ENCODE results near the gene FRMD7.
"Not testable (repeated sequence)": the region's sequence is repeated elsewhere in the genome, so short reads cannot be mapped to it uniquely, and the experiment has no call there.

The FRMD7 gene

GRCh38 chrX:132092439-132093065 lies 35.3 kb downstream of the FRMD7 start:
- peak; percentile 51 for DNase-seq

- DNase-seq: no peak
These were observed 37.2 kb downstream of the FRMD7 start for GRCh38 chrX:132090403-132091159.

- no peak for DNase-seq
These were observed 39.0 kb downstream of the FRMD7 start for GRCh38 chrX:132088864-132089263.

- DNase-seq: no peak
These were observed 41.1 kb downstream of the FRMD7 start for GRCh38 chrX:132086672-132087071.

GRCh38 chrX:132085786-132086185 lies 42.0 kb downstream of the FRMD7 start:
- no peak for DNase-seq

GRCh38 chrX:132077912-132078311 lies 49.9 kb downstream of the FRMD7 start:
- no peak for DNase-seq

- no peak for DNase-seq
These were observed 50.4 kb downstream of the FRMD7 start for GRCh38 chrX:132077414-132077813.

- DNase-seq: peak; percentile 4
These were observed 56.6 kb downstream of the FRMD7 start for GRCh38 chrX:132071254-132071653.

- no peak for DNase-seq
These were observed 59.4 kb downstream of the FRMD7 start for GRCh38 chrX:132068405-132068804.

GRCh38 chrX:132063862-132064261 lies 64.0 kb downstream of the FRMD7 start:
- DNase-seq: no peak

GRCh38 chrX:132063334-132063733 lies 64.5 kb downstream of the FRMD7 start:
- DNase-seq: no peak

- no peak for DNase-seq
These were observed 67.8 kb downstream of the FRMD7 start for GRCh38 chrX:132059973-132060540.

GRCh38 chrX:132058975-132059374 lies 68.8 kb downstream of the FRMD7 start:
- no peak for DNase-seq

GRCh38 chrX:132058050-132058449 lies 69.8 kb downstream of the FRMD7 start:
- DNase-seq: no peak

- DNase-seq: not testable (repeated sequence)
These were observed 76.0 kb downstream of the FRMD7 start for GRCh38 chrX:132051778-132052177.

GRCh38 chrX:132046533-132046932 lies 81.3 kb downstream of the FRMD7 start:
- no peak for DNase-seq

GRCh38 chrX:132045456-132045855 lies 82.4 kb downstream of the FRMD7 start:
- DNase-seq: no peak

- no peak for DNase-seq
These were observed 82.9 kb downstream of the FRMD7 start for GRCh38 chrX:132044953-132045352.

GRCh38 chrX:132043977-132044376 lies 83.8 kb downstream of the FRMD7 start:
- DNase-seq: no peak

GRCh38 chrX:132041015-132041414 lies 86.8 kb downstream of the FRMD7 start:
- DNase-seq: no peak

- no peak for DNase-seq
These were observed 87.8 kb downstream of the FRMD7 start for GRCh38 chrX:132040066-132040465.

GRCh38 chrX:132037479-132037993 lies 90.3 kb downstream of the FRMD7 start:
- DNase-seq: no peak

- no peak for DNase-seq
These were observed 93.2 kb downstream of the FRMD7 start for GRCh38 chrX:132034648-132035047.

GRCh38 chrX:132033166-132033565 lies 94.7 kb downstream of the FRMD7 start:
- DNase-seq: no peak
